Osteocyte (in vitro differentiated cells): ENCODE results near the gene IFNA14. TPM values are rescaled to one million over a fixed set of nuclear protein-coding genes. Genes with fewer than 3 reads are reported as not detected.

ENCODE experiments used
- DNase-seq: peaks from one replicate; pipeline ENCODE4 v3.0.0; 2021; ENCODE audit warnings: mixed read lengths; ENCODE audit not compliant: unreplicated experiment; ENCODE audit errors: extremely low spot score
- H3K27ac Mint-ChIP-seq: one replicate; pipeline ENCODE4 v1.8.0; 2021; ENCODE audit warnings: mild to moderate bottlenecking, mixed read lengths; ENCODE audit not compliant: unreplicated experiment
- H3K27me3 Mint-ChIP-seq: one replicate; pipeline ENCODE4 v1.8.0; 2021; ENCODE audit warnings: mixed read lengths; ENCODE audit not compliant: unreplicated experiment
- H3K36me3 Mint-ChIP-seq: one replicate; pipeline ENCODE4 v1.8.0; 2021; ENCODE audit warnings: mixed read lengths; ENCODE audit not compliant: unreplicated experiment
- H3K4me1 Mint-ChIP-seq: one replicate; pipeline ENCODE4 v1.8.0; 2021; ENCODE audit warnings: mixed read lengths; ENCODE audit not compliant: unreplicated experiment
- H3K4me3 Mint-ChIP-seq: one replicate; pipeline ENCODE4 v1.8.0; 2021; ENCODE audit warnings: mild to moderate bottlenecking, moderate library complexity, mixed read lengths; ENCODE audit not compliant: unreplicated experiment
- H3K9me3 Mint-ChIP-seq: one replicate; pipeline ENCODE4 v1.8.0; 2021; ENCODE audit warnings: mixed read lengths; ENCODE audit not compliant: unreplicated experiment
- total RNA-seq: library from RNA; stranded (reverse); gene quantifications from 2 replicates; pipeline ENCODE4 v1.2.1, GENCODE V29; 2021
- TF ChIP-seq, protein P1 (sequence below): fragments of 200-600 bp; sonication (generic); IDR thresholded peaks from 2 replicates; pipeline ENCODE4 v1.5.0; 2021; ENCODE audit warnings: antibody characterized with exemption, mild to moderate bottlenecking, moderate library complexity

The IFNA14 gene
- total RNA-seq, 1 donor from 2014 or later = not detected

DNA sequence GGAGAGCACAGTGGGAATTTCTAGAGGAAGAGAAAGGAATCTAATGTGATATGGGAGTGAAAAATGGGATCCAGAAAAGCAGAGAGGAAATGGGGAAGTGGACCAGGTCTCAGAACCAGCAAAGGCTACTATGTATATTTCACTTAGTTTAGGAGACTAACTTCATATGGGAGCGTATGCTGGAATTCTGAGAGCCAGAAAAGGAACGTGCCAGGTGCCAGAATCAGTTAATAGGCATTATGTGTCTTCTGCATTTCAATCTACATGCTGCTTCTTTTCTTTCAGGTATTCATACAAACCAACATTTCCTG, 28.5 kb upstream of the IFNA14 start:
- Mint-ChIP-seq H3K4me1 (no peaks in the 10 kb centered on the region), H3K9me3 (peaks cover 6% of the 10 kb centered on the region), H3K36me3 (no peaks in the 10 kb centered on the region), H3K27me3 (peaks cover 39% of the 10 kb centered on the region), H3K27ac (no peak overlapping the region), H3K4me3 (no peak overlapping the region)
- TF ChIP-seq, protein P1, sequence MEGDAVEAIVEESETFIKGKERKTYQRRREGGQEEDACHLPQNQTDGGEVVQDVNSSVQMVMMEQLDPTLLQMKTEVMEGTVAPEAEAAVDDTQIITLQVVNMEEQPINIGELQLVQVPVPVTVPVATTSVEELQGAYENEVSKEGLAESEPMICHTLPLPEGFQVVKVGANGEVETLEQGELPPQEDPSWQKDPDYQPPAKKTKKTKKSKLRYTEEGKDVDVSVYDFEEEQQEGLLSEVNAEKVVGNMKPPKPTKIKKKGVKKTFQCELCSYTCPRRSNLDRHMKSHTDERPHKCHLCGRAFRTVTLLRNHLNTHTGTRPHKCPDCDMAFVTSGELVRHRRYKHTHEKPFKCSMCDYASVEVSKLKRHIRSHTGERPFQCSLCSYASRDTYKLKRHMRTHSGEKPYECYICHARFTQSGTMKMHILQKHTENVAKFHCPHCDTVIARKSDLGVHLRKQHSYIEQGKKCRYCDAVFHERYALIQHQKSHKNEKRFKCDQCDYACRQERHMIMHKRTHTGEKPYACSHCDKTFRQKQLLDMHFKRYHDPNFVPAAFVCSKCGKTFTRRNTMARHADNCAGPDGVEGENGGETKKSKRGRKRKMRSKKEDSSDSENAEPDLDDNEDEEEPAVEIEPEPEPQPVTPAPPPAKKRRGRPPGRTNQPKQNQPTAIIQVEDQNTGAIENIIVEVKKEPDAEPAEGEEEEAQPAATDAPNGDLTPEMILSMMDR = no peak
- DNase-seq = no peak

GRCh38 chr9:21267485-21268346, 27.9 kb upstream of the IFNA14 start:
- Mint-ChIP-seq H3K4me1 (no peaks in the 10 kb centered on the region), H3K27ac (no peak overlapping the region), H3K9me3 (peaks cover 6% of the 10 kb centered on the region)

GRCh38 chr9:21266733-21267484, 27.1 kb upstream of the IFNA14 start:
- H3K4me3 Mint-ChIP-seq = no peak overlapping the region
- no peak for DNase-seq
- H3K27me3 Mint-ChIP-seq = peaks cover 39% of the 10 kb centered on the region

More at GRCh38 chr9:21267485-21268346, 27.9 kb upstream of the IFNA14 start:
- DNase-seq = no peak
- TF ChIP-seq, protein P1 = no peak
- no peaks in the 10 kb centered on the region for H3K36me3 Mint-ChIP-seq
- H3K27me3 Mint-ChIP-seq = peaks cover 39% of the 10 kb centered on the region
- H3K4me3 Mint-ChIP-seq = no peak overlapping the region

DNA sequence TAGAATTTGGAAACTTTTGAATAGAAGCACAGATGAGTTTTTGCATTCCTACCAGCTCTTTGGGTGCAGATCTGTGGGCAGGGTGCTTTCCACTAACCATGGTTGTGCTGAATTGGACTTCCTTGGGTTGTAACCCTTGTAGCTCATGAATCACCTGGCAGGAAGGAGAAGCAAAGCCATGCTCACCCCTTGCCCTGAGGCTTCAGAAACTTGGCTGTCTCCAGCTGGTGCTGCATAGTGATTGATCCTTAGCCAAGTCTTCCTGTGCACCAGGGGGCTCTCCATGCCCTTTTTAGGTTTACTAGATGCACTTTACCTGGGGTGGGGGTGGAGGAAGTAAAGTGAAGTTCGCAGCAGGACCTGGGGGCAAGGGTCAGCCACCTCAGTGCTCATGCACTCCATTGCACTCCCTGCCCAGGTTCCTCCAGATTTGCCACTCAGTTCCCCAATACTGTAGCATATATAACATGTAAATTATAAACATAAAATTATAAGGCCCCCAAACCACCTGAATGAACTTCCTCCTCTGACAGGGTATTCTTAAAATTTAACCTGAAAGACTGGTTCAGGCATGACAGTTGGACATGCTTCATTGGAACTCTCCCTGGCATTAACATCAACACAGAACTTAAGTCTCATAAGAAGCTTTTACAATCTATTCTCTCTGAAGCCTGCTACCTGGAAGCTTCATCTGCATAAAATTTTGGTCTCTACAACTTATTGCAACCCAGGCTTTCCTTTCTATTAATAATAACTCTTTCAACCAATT, 25.8 kb upstream of the IFNA14 start:
- peaks cover 41% of the 10 kb centered on the region for H3K27me3 Mint-ChIP-seq
- no peaks in the 10 kb centered on the region for H3K4me1 Mint-ChIP-seq
- no peaks in the 10 kb centered on the region for H3K36me3 Mint-ChIP-seq

More at GRCh38 chr9:21266733-21267484, 27.1 kb upstream of the IFNA14 start:
- Mint-ChIP-seq H3K9me3 (peaks cover 6% of the 10 kb centered on the region), H3K27ac (no peak overlapping the region), H3K36me3 (no peaks in the 10 kb centered on the region), H3K4me1 (no peaks in the 10 kb centered on the region)
- TF ChIP-seq, protein P1 = no peak

More for the DNA sequence above, 25.8 kb upstream of the IFNA14 start:
- no peak for DNase-seq
- TF ChIP-seq, protein P1 = no peak
- Mint-ChIP-seq H3K9me3 (no peaks in the 10 kb centered on the region), H3K4me3 (no peak overlapping the region), H3K27ac (no peak overlapping the region)
